ENCODE results near the gene TRIM9.

Gene TRIM9

GRCh38 chr14:50932592-50933495 lies 162.1 kb downstream of the TRIM9 start:
- intact Hi-C loops (cut with DNase I): no loop called here
- no peak for DNase-seq

GRCh38 chr14:50932156-50932555 lies 162.7 kb downstream of the TRIM9 start:
- intact Hi-C loops (cut with DNase I): no loop called here
- DNase-seq: no peak

GRCh38 chr14:50931559-50931958 lies 163.3 kb downstream of the TRIM9 start:
- no peak for DNase-seq
- intact Hi-C loops (cut with DNase I): no loop called here

- no peak for DNase-seq
- intact Hi-C loops (cut with DNase I): no loop called here
Measured at GRCh38 chr14:50929506-50929905, 165.4 kb downstream of the TRIM9 start.

GRCh38 chr14:50928002-50928635 lies 166.8 kb downstream of the TRIM9 start:
- peak in 4 of 42 donors; percentile 27 to 54 (median 40) for DNase-seq
- intact Hi-C loops (cut with DNase I): no loop called here

- intact Hi-C loops (cut with DNase I): no loop called here
- no peak for DNase-seq
Measured at GRCh38 chr14:50926851-50927386, 168.0 kb downstream of the TRIM9 start.
